Measurements from ENCODE around the gene COX20. TPM values are rescaled to one million over a fixed set of nuclear protein-coding genes. Genes with fewer than 3 reads are reported as not detected.

The COX20 gene
- total and polyA plus RNA-seq, 2 of the 13 experiments (the other 11 are each of a cell fraction or from before 2014, with no cell fraction given), result 34.4 to 95.8 TPM

GRCh38 chr1:244801246-244801645 is 34.2 kb upstream of the COX20 start (continued):
- TF ChIP-seq USF2 (IDR thresholded peaks at IDR 0.05; ENCODE audit: low read depth, low read length), result no peak
- TF ChIP-seq USF2 (CRISPR knock-in tag; IDR thresholded peaks at IDR 0.05; ENCODE audit: borderline replicate concordance), result no peak
- no peak for TF ChIP-seq ATF2 (CRISPR knock-in tag; IDR thresholded peaks at IDR 0.05)
- TF ChIP-seq TFE3 (CRISPR knock-in tag; IDR thresholded peaks at IDR 0.05), result 0 out of 2 replicates have a peak, but pooled peaks have one; percentile 13
- no peak for TF ChIP-seq GRHL1 (CRISPR knock-in tag; conservative IDR thresholded peaks at IDR 0.05)
- no peak for TF ChIP-seq CBX2 (IDR thresholded peaks at IDR 0.05; ENCODE audit: low read depth, low read length)
- no peak for TF ChIP-seq CBX2 (CRISPR knock-in tag; IDR thresholded peaks at IDR 0.05; ENCODE audit: low read depth)
- TF ChIP-seq RELA (CRISPR knock-in tag; IDR thresholded peaks at IDR 0.05), result no peak
- TF ChIP-seq HOXA9 (CRISPR knock-in tag; IDR thresholded peaks at IDR 0.05; ENCODE audit: borderline replicate concordance), result no peak
- TF ChIP-seq PATZ1 (CRISPR knock-in tag; IDR thresholded peaks at IDR 0.05), result peak; percentile 29; the same call in 1 of the 2 replicates
- TF ChIP-seq GMEB2 (CRISPR knock-in tag; IDR thresholded peaks at IDR 0.05; ENCODE audit: low read depth), result no peak
- TF ChIP-seq ZNF704 (CRISPR knock-in tag; IDR thresholded peaks at IDR 0.05; ENCODE audit: borderline replicate concordance), result no peak
- no peak for TF ChIP-seq EZH2 (conservative IDR thresholded peaks at IDR 0.05; ENCODE audit: low read depth, low read length)
- no peak for TF ChIP-seq ZNF276 (CRISPR knock-in tag; IDR thresholded peaks at IDR 0.05; ENCODE audit: low read depth)
- TF ChIP-seq FOXJ3 (CRISPR knock-in tag; IDR thresholded peaks at IDR 0.05; ENCODE audit: borderline replicate concordance), result no peak

Data from HepG2 (cell line).